ENCODE measurements around the gene PGLYRP2. TPM values are rescaled to one million over a fixed set of nuclear protein-coding genes. Genes with fewer than 3 reads are reported as not detected.

PGLYRP2 gene
- total and polyA plus RNA-seq, 4 donors: 0.10 TPM; not detected in 3

DNA sequence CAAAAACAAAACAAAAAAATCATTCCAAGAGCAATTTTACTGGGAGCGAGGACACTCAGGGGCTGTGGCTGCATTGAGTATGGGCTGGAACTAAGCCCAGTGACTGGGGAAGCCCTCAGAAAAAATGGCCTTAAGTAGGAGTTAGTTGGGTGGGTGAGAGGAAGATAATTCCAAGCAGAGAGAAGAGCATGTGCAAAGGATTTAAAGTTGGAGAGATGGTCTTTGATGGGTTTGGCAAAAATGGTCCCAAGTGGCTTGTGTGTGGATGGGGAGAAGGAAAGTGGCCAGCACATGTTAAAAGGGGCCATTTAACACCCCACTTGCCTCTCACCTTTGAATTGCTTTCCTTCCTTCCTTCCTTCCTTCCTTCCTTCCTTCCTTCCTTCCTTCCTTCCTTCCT lies 22.3 kb upstream of the PGLYRP2 start:
- ATAC-seq (ENCODE audit: insufficient read depth, low FRiP score): no peak
- H3K9ac ChIP-seq (ENCODE audit: insufficient read depth in 1 of 2, low read length in 2 of 2): no peak overlapping the region
- H3K27me3 ChIP-seq (ENCODE audit: control insufficient read depth in 3 of 3, insufficient read depth in 3 of 3, low read length in 2 of 3): peaks cover 0 to 8% (median 2%) of the 10 kb centered on the region in 3 donors
- no peak for DNase-seq
- no peaks in the 10 kb centered on the region for H3K4me1 ChIP-seq (ENCODE audit: control insufficient read depth in 5 of 5, insufficient read depth in 5 of 5, low read length in 5 of 5)
- WGBS, 2 donors: 57 to 76% methylated on average over 1 of the region's 1 CpG
- no peaks in the 10 kb centered on the region for H3K9me3 ChIP-seq (ENCODE audit: control insufficient read depth in 4 of 4, insufficient read depth in 3 of 4, low read length in 3 of 4)
- no peak overlapping the region for H3K27ac ChIP-seq (ENCODE audit: low read depth in 1 of 2, low read length in 1 of 2)
- TF ChIP-seq, protein P1, sequence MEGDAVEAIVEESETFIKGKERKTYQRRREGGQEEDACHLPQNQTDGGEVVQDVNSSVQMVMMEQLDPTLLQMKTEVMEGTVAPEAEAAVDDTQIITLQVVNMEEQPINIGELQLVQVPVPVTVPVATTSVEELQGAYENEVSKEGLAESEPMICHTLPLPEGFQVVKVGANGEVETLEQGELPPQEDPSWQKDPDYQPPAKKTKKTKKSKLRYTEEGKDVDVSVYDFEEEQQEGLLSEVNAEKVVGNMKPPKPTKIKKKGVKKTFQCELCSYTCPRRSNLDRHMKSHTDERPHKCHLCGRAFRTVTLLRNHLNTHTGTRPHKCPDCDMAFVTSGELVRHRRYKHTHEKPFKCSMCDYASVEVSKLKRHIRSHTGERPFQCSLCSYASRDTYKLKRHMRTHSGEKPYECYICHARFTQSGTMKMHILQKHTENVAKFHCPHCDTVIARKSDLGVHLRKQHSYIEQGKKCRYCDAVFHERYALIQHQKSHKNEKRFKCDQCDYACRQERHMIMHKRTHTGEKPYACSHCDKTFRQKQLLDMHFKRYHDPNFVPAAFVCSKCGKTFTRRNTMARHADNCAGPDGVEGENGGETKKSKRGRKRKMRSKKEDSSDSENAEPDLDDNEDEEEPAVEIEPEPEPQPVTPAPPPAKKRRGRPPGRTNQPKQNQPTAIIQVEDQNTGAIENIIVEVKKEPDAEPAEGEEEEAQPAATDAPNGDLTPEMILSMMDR (IDR thresholded peaks at IDR 0.05; ENCODE audit: control extremely low read depth, extremely low read depth): no peak
- H3K4me3 ChIP-seq: no peak overlapping the region
- H3K36me3 ChIP-seq (ENCODE audit: control insufficient read depth in 4 of 4, insufficient read depth in 4 of 4, low read length in 4 of 4): no peaks in the 10 kb centered on the region

DNA sequence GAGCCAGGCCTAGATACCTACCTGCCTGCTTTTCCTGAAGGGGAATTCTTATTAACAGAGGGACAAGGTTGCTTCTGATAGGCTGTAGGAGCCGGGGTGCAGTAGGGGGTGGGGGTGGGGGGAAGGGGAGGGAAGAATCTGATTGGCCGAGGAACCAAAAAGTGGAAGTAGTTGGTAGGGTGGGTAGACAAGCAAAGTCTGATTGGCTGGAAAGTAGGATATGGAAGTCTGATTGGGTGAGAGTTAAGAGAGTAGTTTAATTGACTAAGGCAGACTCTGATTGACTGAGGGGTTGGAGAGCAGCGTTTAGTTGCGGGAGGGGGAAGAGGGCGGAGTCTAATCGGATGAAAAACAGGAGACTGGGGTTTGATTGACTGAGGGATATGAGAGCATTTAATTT lies 19.6 kb upstream of the PGLYRP2 start:
- no peak overlapping the region for H3K9ac ChIP-seq (ENCODE audit: insufficient read depth in 1 of 2, low read length in 2 of 2)
- H3K4me3 ChIP-seq: no peak overlapping the region
- no peaks in the 10 kb centered on the region for H3K36me3 ChIP-seq (ENCODE audit: control insufficient read depth in 4 of 4, insufficient read depth in 4 of 4, low read length in 4 of 4)
- WGBS, 2 donors: 61 to 66% methylated on average over 6 of the region's 6 CpGs
- no peak for DNase-seq
- no peaks in the 10 kb centered on the region for H3K4me1 ChIP-seq (ENCODE audit: control insufficient read depth in 5 of 5, insufficient read depth in 5 of 5, low read length in 5 of 5)
- H3K27me3 ChIP-seq (ENCODE audit: control insufficient read depth in 3 of 3, insufficient read depth in 3 of 3, low read length in 2 of 3): peaks cover 0 to 8% (median 0%) of the 10 kb centered on the region in 3 donors
- no peak overlapping the region for H3K27ac ChIP-seq (ENCODE audit: low read depth in 1 of 2, low read length in 1 of 2)
- no peaks in the 10 kb centered on the region for H3K9me3 ChIP-seq (ENCODE audit: control insufficient read depth in 4 of 4, insufficient read depth in 3 of 4, low read length in 3 of 4)
- no peak for ATAC-seq (ENCODE audit: insufficient read depth, low FRiP score)
- TF ChIP-seq, protein P1 (IDR thresholded peaks at IDR 0.05; ENCODE audit: control extremely low read depth, extremely low read depth): no peak

DNA sequence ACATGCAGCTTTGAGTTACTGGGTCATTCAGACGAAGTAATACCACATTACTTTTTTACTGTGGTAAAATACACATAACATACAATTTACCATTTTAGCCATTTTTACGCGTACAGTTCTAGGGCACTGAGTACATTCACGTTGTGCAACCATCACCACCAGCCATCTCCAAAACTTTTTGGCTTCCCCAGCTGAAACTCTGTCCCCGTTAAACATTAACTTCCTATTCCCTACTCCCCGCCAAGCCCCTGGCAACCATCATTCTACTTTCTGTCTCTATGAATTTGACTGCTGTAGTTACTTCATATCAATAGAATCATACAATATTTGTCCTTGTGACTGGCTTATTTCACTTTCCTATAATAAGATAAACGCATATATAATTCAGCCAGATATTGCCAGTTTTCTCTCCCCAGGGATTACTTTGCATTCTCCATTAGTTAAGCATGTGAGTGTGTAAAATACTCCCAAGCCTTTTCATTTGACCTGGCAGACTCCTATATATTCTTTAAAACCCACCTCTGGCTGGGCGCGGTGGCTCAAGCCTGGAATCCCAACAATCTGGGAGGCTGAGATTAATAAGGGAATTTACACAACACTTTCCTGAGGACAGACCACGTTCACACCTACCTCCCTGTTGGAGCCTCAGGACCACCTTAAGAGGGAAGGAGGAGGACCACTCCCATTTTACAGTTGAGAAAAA lies 19.0 kb upstream of the PGLYRP2 start:
- no peak for ATAC-seq (ENCODE audit: insufficient read depth, low FRiP score)

More for the DNA sequence above, 19.0 kb upstream of the PGLYRP2 start:
- H3K4me3 ChIP-seq: no peak overlapping the region
- no peak overlapping the region for H3K9ac ChIP-seq (ENCODE audit: insufficient read depth in 1 of 2, low read length in 2 of 2)
- TF ChIP-seq, protein P1 (IDR thresholded peaks at IDR 0.05; ENCODE audit: control extremely low read depth, extremely low read depth): no peak
- H3K4me1 ChIP-seq (ENCODE audit: control insufficient read depth in 5 of 5, insufficient read depth in 5 of 5, low read length in 5 of 5): no peaks in the 10 kb centered on the region
- no peak overlapping the region for H3K27ac ChIP-seq (ENCODE audit: low read depth in 1 of 2, low read length in 1 of 2)
- DNase-seq: no peak
- no peaks in the 10 kb centered on the region for H3K9me3 ChIP-seq (ENCODE audit: control insufficient read depth in 4 of 4, insufficient read depth in 3 of 4, low read length in 3 of 4)
- no peaks in the 10 kb centered on the region for H3K36me3 ChIP-seq (ENCODE audit: control insufficient read depth in 4 of 4, insufficient read depth in 4 of 4, low read length in 4 of 4)
- H3K27me3 ChIP-seq (ENCODE audit: control insufficient read depth in 3 of 3, insufficient read depth in 3 of 3, low read length in 2 of 3): peaks cover 0 to 8% (median 0%) of the 10 kb centered on the region in 3 donors
- 63 to 67% methylated on average over 10 of the region's 10 CpGs for WGBS, 2 donors

Data from lung (tissue), 12 donors.